ENCODE results near the gene SIPA1L2.

SIPA1L2 gene

GRCh38 chr1:232630047-232630893, at the start of gene SIPA1L2:
SIPA1L2 (minus strand) TSS chr1:232630133; CDS start chr1:232515339, 114,794 bp downstream.
- DNase-seq (ENCODE audit: low spot score), result peak; percentile 99
- in situ Hi-C loops (cut with MboI; ENCODE audit: low sequenced_read_pairs, unreplicated experiment), result loop anchor here (10.0 to 25.0 kb wide), 2 partner anchors 615 to 768 kb away; no protein-coding TSS in a partner anchor
- no peak for TF ChIP-seq CTCF (IDR thresholded peaks at IDR 0.05; ENCODE audit: borderline replicate concordance, control extremely low read depth, extremely low read depth, insufficient read depth, missing control alignments)

- no peak for TF ChIP-seq CTCF (IDR thresholded peaks at IDR 0.05; ENCODE audit: borderline replicate concordance, control extremely low read depth, extremely low read depth, insufficient read depth, missing control alignments)
- in situ Hi-C loops (cut with MboI; ENCODE audit: low sequenced_read_pairs, unreplicated experiment), result no loop called here
- DNase-seq (ENCODE audit: low spot score), result no peak
Measured at GRCh38 chr1:232678185-232678886, 48.4 kb upstream of the SIPA1L2 start.

GRCh38 chr1:232676307-232676706, 46.4 kb upstream of the SIPA1L2 start:
- in situ Hi-C loops (cut with MboI; ENCODE audit: low sequenced_read_pairs, unreplicated experiment), result no loop called here
- TF ChIP-seq CTCF (IDR thresholded peaks at IDR 0.05; ENCODE audit: borderline replicate concordance, control extremely low read depth, extremely low read depth, insufficient read depth, missing control alignments), result no peak
- no peak for DNase-seq (ENCODE audit: low spot score)

- in situ Hi-C loops (cut with MboI; ENCODE audit: low sequenced_read_pairs, unreplicated experiment), result no loop called here
Measured at GRCh38 chr1:232675898-232676297, 46.0 kb upstream of the SIPA1L2 start.

GRCh38 chr1:232675260-232675659, 45.3 kb upstream of the SIPA1L2 start:
- no peak for TF ChIP-seq CTCF (IDR thresholded peaks at IDR 0.05; ENCODE audit: borderline replicate concordance, control extremely low read depth, extremely low read depth, insufficient read depth, missing control alignments)
- in situ Hi-C loops (cut with MboI; ENCODE audit: low sequenced_read_pairs, unreplicated experiment), result no loop called here
- DNase-seq (ENCODE audit: low spot score), result no peak

More at GRCh38 chr1:232675898-232676297, 46.0 kb upstream of the SIPA1L2 start:
- TF ChIP-seq CTCF (IDR thresholded peaks at IDR 0.05; ENCODE audit: borderline replicate concordance, control extremely low read depth, extremely low read depth, insufficient read depth, missing control alignments), result no peak
- DNase-seq (ENCODE audit: low spot score), result no peak

GRCh38 chr1:232673256-232673655, 43.3 kb upstream of the SIPA1L2 start:
- no peak for DNase-seq (ENCODE audit: low spot score)
- TF ChIP-seq CTCF (IDR thresholded peaks at IDR 0.05; ENCODE audit: borderline replicate concordance, control extremely low read depth, extremely low read depth, insufficient read depth, missing control alignments), result no peak
- in situ Hi-C loops (cut with MboI; ENCODE audit: low sequenced_read_pairs, unreplicated experiment), result no loop called here
